GM12892 (cell line): ENCODE measurements around the gene COL26A1.
"Not testable (repeated sequence)": the region's sequence is repeated elsewhere in the genome, so short reads cannot be mapped to it uniquely, and the experiment has no call there.

Experiments used
- POLR2A ChIP-seq: IDR thresholded peaks from 2 replicates; pipeline ENCODE4 v1.6.1; 2011; ENCODE audit warnings: low read depth, low read length, control low read depth
- POLR2AphosphoS5 ChIP-seq: IDR thresholded peaks from 2 replicates; pipeline ENCODE4 v1.6.1; 2011; ENCODE audit warnings: low read depth, low read length, control low read depth
- TAF1 ChIP-seq: IDR thresholded peaks from 2 replicates; pipeline ENCODE4 v1.6.1; 2011; ENCODE audit warnings: low read depth, mild to moderate bottlenecking, control low read depth, low read length, borderline replicate concordance

DNA sequence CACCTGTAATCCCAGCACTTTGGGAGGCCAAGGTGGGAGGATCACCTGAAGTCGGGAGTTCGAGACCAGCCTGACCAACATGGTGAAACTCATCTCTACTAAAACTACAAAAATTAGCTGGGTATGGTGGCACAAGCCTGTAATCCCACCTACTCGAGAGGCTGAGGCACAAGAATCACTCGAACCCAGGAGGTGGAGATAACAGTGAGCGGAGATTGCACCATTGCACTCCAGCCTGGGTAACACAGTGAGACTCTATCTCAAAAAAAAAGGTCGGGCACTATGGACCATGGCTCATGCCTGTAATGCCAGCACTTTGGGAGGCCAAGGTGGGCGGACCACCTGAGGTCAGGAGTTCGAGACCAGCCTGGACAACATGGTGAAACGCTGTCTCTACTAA lies 127.8 kb downstream of the COL26A1 start:
- not testable (repeated sequence) for TF ChIP-seq POLR2A, POLR2AphosphoS5, TAF1
